GM08714 (cell line): Measurements from ENCODE around the gene RGS8.

Source experiments
- H3K4me3 ChIP-seq: fragments of 200-500 bp; sonication (Bioruptor generic); 2 replicates; pipeline ENCODE4 v1.5.1; 2014; ENCODE audit warnings: mild to moderate bottlenecking, low read length, inconsistent platforms
- ZNF274 ChIP-seq: IDR thresholded peaks from 2 replicates; pipeline ENCODE4 v1.6.1; 2012; ENCODE audit warnings: mild to moderate bottlenecking, low read depth, low read length

Gene RGS8

GRCh38 chr1:182649041-182649440 lies 35.3 kb downstream of the RGS8 start:
- TF ChIP-seq ZNF274 = no peak
- no peak overlapping the region for H3K4me3 ChIP-seq

GRCh38 chr1:182646739-182647138 lies 37.6 kb downstream of the RGS8 start:
- no peak overlapping the region for H3K4me3 ChIP-seq
- no peak for TF ChIP-seq ZNF274

- H3K4me3 ChIP-seq = no peak overlapping the region
- no peak for TF ChIP-seq ZNF274
Measured at GRCh38 chr1:182644886-182645285, 39.5 kb downstream of the RGS8 start.

- TF ChIP-seq ZNF274 = no peak
- H3K4me3 ChIP-seq = no peak overlapping the region
Measured at GRCh38 chr1:182643699-182644098, 40.7 kb downstream of the RGS8 start.

- no peak overlapping the region for H3K4me3 ChIP-seq
- no peak for TF ChIP-seq ZNF274
Measured at GRCh38 chr1:182642461-182642860, 41.9 kb downstream of the RGS8 start.

- TF ChIP-seq ZNF274 = no peak
- H3K4me3 ChIP-seq = no peak overlapping the region
Measured at GRCh38 chr1:182641561-182641960, 42.8 kb downstream of the RGS8 start.

- no peak for TF ChIP-seq ZNF274
- no peak overlapping the region for H3K4me3 ChIP-seq
Measured at GRCh38 chr1:182639330-182639729, 45.1 kb downstream of the RGS8 start.

- no peak for TF ChIP-seq ZNF274
- no peak overlapping the region for H3K4me3 ChIP-seq
Measured at GRCh38 chr1:182637769-182638168, 46.6 kb downstream of the RGS8 start.

- TF ChIP-seq ZNF274 = no peak
Measured at GRCh38 chr1:182635871-182636270, 48.5 kb downstream of the RGS8 start.

More at GRCh38 chr1:182635871-182636270, 48.5 kb downstream of the RGS8 start:
- no peak overlapping the region for H3K4me3 ChIP-seq
